MM.1S (cell line): Measurements from ENCODE around the gene NFE2.
A peak's percentile ranks its signal among the peaks of the same experiment; 100 is the strongest.

ENCODE experiments used
- DNase-seq: peaks from one replicate; pipeline ENCODE4 v3.0.0-alpha.2; 2015
- H2AFZ ChIP-seq: fragments of 300-600 bp; sonication (generic); 2 replicates; pipeline ENCODE4 v1.6.0; 2016; ENCODE audit warnings: antibody characterized with exemption, low read length
- H3F3A ChIP-seq: fragments of 300-600 bp; sonication (generic); 2 replicates; pipeline ENCODE4 v1.6.1; 2016; ENCODE audit warnings: mild to moderate bottlenecking, antibody characterized with exemption, low read length, moderate library complexity, mixed read lengths; ENCODE audit not compliant: insufficient read depth
- H3K27ac ChIP-seq: fragments of 300-600 bp; sonication (generic); 2 replicates; pipeline ENCODE4 v1.5.1; 2016; ENCODE audit warnings: mild to moderate bottlenecking, low read length
- H3K27me3 ChIP-seq: fragments of 300-600 bp; sonication (generic); replicated peaks from 2 replicates; pipeline ENCODE4 v1.6.0; 2016; ENCODE audit warnings: low read length; ENCODE audit not compliant: insufficient read depth
- H3K36me3 ChIP-seq: fragments of 300-600 bp; sonication (generic); replicated peaks from 2 replicates; pipeline ENCODE4 v1.6.1; 2016; ENCODE audit warnings: mild to moderate bottlenecking, low read length, mixed read lengths; ENCODE audit not compliant: insufficient read depth
- H3K4me1 ChIP-seq: fragments of 300-600 bp; sonication (generic); 2 replicates; pipeline ENCODE4 v1.6.1; 2016; ENCODE audit warnings: low read length, mixed read lengths
- H3K4me2 ChIP-seq: fragments of 300-600 bp; sonication (generic); 2 replicates; pipeline ENCODE4 v1.6.0; 2016; ENCODE audit warnings: low read depth, low read length
- H3K4me3 ChIP-seq: fragments of 300-600 bp; sonication (generic); 2 replicates; pipeline ENCODE4 v1.5.1; 2016; ENCODE audit warnings: low read length, mixed read lengths
- H3K79me2 ChIP-seq: fragments of 300-600 bp; sonication (generic); 2 replicates; pipeline ENCODE4 v1.6.1; 2016; ENCODE audit warnings: mixed run types, low read length, mixed read lengths
- H3K9ac ChIP-seq: fragments of 300-600 bp; sonication (generic); 2 replicates; pipeline ENCODE4 v1.6.1; 2016; ENCODE audit warnings: low read length, mixed read lengths
- H3K9me2 ChIP-seq: fragments of 300-600 bp; sonication (generic); replicated peaks from 2 replicates; pipeline ENCODE4 v1.6.1; 2016; ENCODE audit warnings: mild to moderate bottlenecking, low read length, mixed read lengths; ENCODE audit not compliant: insufficient read depth
- H3K9me3 ChIP-seq: fragments of 300-600 bp; sonication (generic); replicated peaks from 2 replicates; pipeline ENCODE4 v1.6.1; 2016; ENCODE audit warnings: mild to moderate bottlenecking, low read length, mixed read lengths; ENCODE audit not compliant: insufficient read depth
- H4K20me1 ChIP-seq: fragments of 300-600 bp; sonication (generic); 2 replicates; pipeline ENCODE4 v1.6.1; 2016; ENCODE audit warnings: mild to moderate bottlenecking, low read length, moderate library complexity, mixed read lengths; ENCODE audit not compliant: insufficient read depth
- CTCF ChIP-seq: fragments of 300-600 bp; sonication (generic); IDR thresholded peaks from 2 replicates; pipeline ENCODE4 v1.5.1; 2016; ENCODE audit warnings: antibody characterized with exemption, low read length, mixed read lengths
- EZH2 ChIP-seq: fragments of 300-600 bp; sonication (generic); optimal IDR thresholded peaks from 2 replicates; pipeline ENCODE3; 2017; ENCODE audit warnings: low read depth, mild to moderate bottlenecking, antibody characterized with exemption, low read length, mixed read lengths
- EZH2phosphoT487 ChIP-seq: fragments of 300-600 bp; sonication (generic); IDR thresholded peaks from 2 replicates; pipeline ENCODE4 v1.6.1; 2018; ENCODE audit warnings: antibody characterized with exemption, low read length

The NFE2 gene

GRCh38 chr12:54300225-54300731 lies 537 bp downstream of the NFE2 start:
- no peak overlapping the region for H3K4me3 ChIP-seq
- H3K4me1 ChIP-seq, result peaks cover 4% of the 10 kb centered on the region; the same call in 1 of the 2 replicates
- H3K9me2 ChIP-seq, result no peaks in the 10 kb centered on the region
- no peaks in the 10 kb centered on the region for H3K36me3 ChIP-seq
- no peak for DNase-seq
- no peak overlapping the region for H3K9ac ChIP-seq
- no peak for TF ChIP-seq CTCF
- TF ChIP-seq EZH2, result no peak
- TF ChIP-seq EZH2phosphoT487, result no peak
- H3K4me2 ChIP-seq, result peak overlapping the region; percentile 50
- no peaks in the 10 kb centered on the region for H3K79me2 ChIP-seq
- peaks cover 55% of the 10 kb centered on the region for H3K27me3 ChIP-seq
- H3K9me3 ChIP-seq, result no peaks in the 10 kb centered on the region
- H2AFZ ChIP-seq, result no peak overlapping the region
- H4K20me1 ChIP-seq, result no peaks in the 10 kb centered on the region
- H3K27ac ChIP-seq, result no peak overlapping the region
- H3F3A ChIP-seq, result no peaks in the 10 kb centered on the region

GRCh38 chr12:54299515-54300224 lies 1.1 kb downstream of the NFE2 start:
- Histone ChIP-seq H4K20me1 (no peaks in the 10 kb centered on the region), H3K27ac (no peak overlapping the region), H3K79me2 (no peaks in the 10 kb centered on the region), H3K9me3 (no peaks in the 10 kb centered on the region), H3K4me2 (no peak overlapping the region), H2AFZ (no peak overlapping the region), H3K27me3 (peaks cover 57% of the 10 kb centered on the region), H3K9me2 (no peaks in the 10 kb centered on the region), H3F3A (no peaks in the 10 kb centered on the region), H3K9ac (no peak overlapping the region), H3K4me1 (peaks cover 4% of the 10 kb centered on the region; the same call in 1 of the 2 replicates), H3K4me3 (no peak overlapping the region), H3K36me3 (no peaks in the 10 kb centered on the region)
- no peak for DNase-seq
- TF ChIP-seq EZH2phosphoT487 (no peak), EZH2 (no peak)

- H3K27ac ChIP-seq, result no peak overlapping the region
- no peaks in the 10 kb centered on the region for H3F3A ChIP-seq
- peaks cover 4% of the 10 kb centered on the region; the same call in 1 of the 2 replicates for H3K4me1 ChIP-seq
- TF ChIP-seq EZH2phosphoT487 (no peak), CTCF (no peak), EZH2 (no peak)
- H3K27me3 ChIP-seq, result peaks cover 57% of the 10 kb centered on the region
- H3K4me3 ChIP-seq, result no peak overlapping the region
- no peak overlapping the region for H3K4me2 ChIP-seq
- no peak overlapping the region for H2AFZ ChIP-seq
- no peaks in the 10 kb centered on the region for H3K36me3 ChIP-seq
- H3K9ac ChIP-seq, result no peak overlapping the region
- H3K9me3 ChIP-seq, result no peaks in the 10 kb centered on the region
- no peak for DNase-seq
- H4K20me1 ChIP-seq, result no peaks in the 10 kb centered on the region
- H3K9me2 ChIP-seq, result no peaks in the 10 kb centered on the region
- no peaks in the 10 kb centered on the region for H3K79me2 ChIP-seq
Observed at GRCh38 chr12:54298904-54299303, 1.9 kb downstream of the NFE2 start.
